WTC11 (cell line): ENCODE data around the gene OLFML3. TPM values are rescaled to one million over a fixed set of nuclear protein-coding genes. Genes with fewer than 3 reads are reported as not detected.

Experiments
- ATAC-seq: fragments of 200-7000 bp; cut with Tn5 transposase; 2 replicates; pipeline ENCODE4 v1.10.0; 2021; ENCODE audit warnings: mild to moderate bottlenecking, moderate library complexity
- CTCF ChIA-PET: fragments of 300-600 bp; sonication (Branson Sonifier 250); formaldehyde crosslinking; loops from one replicate; lab custom pipeline; 2021; ENCODE audit warnings: antibody characterized with exemption; lab: Charles Lee
- POLR2A ChIA-PET: fragments of 350-600 bp; sonication (Branson Sonifier 250); formaldehyde crosslinking; loops from one replicate; lab custom pipeline; 2021; ENCODE audit warnings: antibody characterized with exemption; lab: Charles Lee
- DNase-seq: peaks from one replicate; pipeline ENCODE4 v3.0.0; 2021; ENCODE audit warnings: low spot score
- H3K27ac Mint-ChIP-seq: 2 replicates; pipeline ENCODE4 v1.8.0; 2021; ENCODE audit warnings: mixed read lengths
- H3K27me3 Mint-ChIP-seq: 2 replicates; pipeline ENCODE4 v1.8.0; 2021; ENCODE audit warnings: low read depth, mild to moderate bottlenecking, moderate library complexity, mixed read lengths
- H3K36me3 Mint-ChIP-seq: 2 replicates; pipeline ENCODE4 v1.8.0; 2021; ENCODE audit warnings: mixed read lengths
- H3K4me1 Mint-ChIP-seq: 2 replicates; pipeline ENCODE4 v1.8.0; 2022; ENCODE audit warnings: mixed read lengths
- H3K4me3 Mint-ChIP-seq: 2 replicates; pipeline ENCODE4 v1.8.0; 2021; ENCODE audit warnings: mild to moderate bottlenecking, moderate library complexity, mixed read lengths
- H3K9me3 Mint-ChIP-seq: 2 replicates; pipeline ENCODE4 v1.8.0; 2021; ENCODE audit warnings: mixed read lengths
- ATF1 ChIP-seq: sonication (generic); formaldehyde crosslinking; IDR thresholded peaks from 2 replicates; pipeline ENCODE4 v1.8.1; 2023; ENCODE audit warnings: mild to moderate bottlenecking, moderate library complexity, missing genetic modification reagents
- CBFB ChIP-seq: sonication (generic); formaldehyde crosslinking; IDR thresholded peaks from 2 replicates; pipeline ENCODE4 v1.8.1; 2022; ENCODE audit warnings: mild to moderate bottlenecking, low read depth, missing genetic modification reagents
- CREB1 ChIP-seq: sonication (generic); formaldehyde crosslinking; IDR thresholded peaks from 2 replicates; pipeline ENCODE4 v1.8.0; 2023; ENCODE audit warnings: mild to moderate bottlenecking, missing genetic modification reagents
- EMX1 ChIP-seq: fragments of 250-450 bp; sonication (Bioruptor Pico); IDR thresholded peaks from 2 replicates; pipeline ENCODE4 v1.8.0; 2021; ENCODE audit warnings: mild to moderate bottlenecking
- GTF2I ChIP-seq: fragments of 250-450 bp; sonication (Bioruptor Pico); conservative IDR thresholded peaks from 2 replicates; pipeline ENCODE4 v1.4.0; 2021; ENCODE audit warnings: mild to moderate bottlenecking
- MXD4 ChIP-seq: fragments of 250-450 bp; sonication (Bioruptor Pico); IDR thresholded peaks from 2 replicates; pipeline ENCODE4 v1.8.0; 2021; ENCODE audit warnings: mild to moderate bottlenecking, moderate library complexity, borderline replicate concordance
- NFATC4 ChIP-seq: fragments of 250-450 bp; sonication (Bioruptor Pico); IDR thresholded peaks from 2 replicates; pipeline ENCODE4 v1.9.0; 2021; ENCODE audit warnings: mild to moderate bottlenecking
- NR2C2 ChIP-seq: sonication (generic); formaldehyde crosslinking; IDR thresholded peaks from 2 replicates; pipeline ENCODE4 v1.8.0; 2022; ENCODE audit warnings: mild to moderate bottlenecking, missing genetic modification reagents
- OVOL2 ChIP-seq: fragments of 250-450 bp; sonication (Bioruptor Pico); IDR thresholded peaks from 2 replicates; pipeline ENCODE4 v1.9.0; 2021; ENCODE audit warnings: mild to moderate bottlenecking, borderline replicate concordance
- SMAD3 ChIP-seq: sonication (generic); formaldehyde crosslinking; IDR thresholded peaks from 2 replicates; pipeline ENCODE4 v1.8.0; 2022; ENCODE audit warnings: missing genetic modification reagents, mild to moderate bottlenecking, borderline replicate concordance
- TP53 ChIP-seq: sonication (generic); formaldehyde crosslinking; IDR thresholded peaks from 2 replicates; pipeline ENCODE4 v1.8.1; 2023; ENCODE audit warnings: mild to moderate bottlenecking, missing genetic modification reagents
- ZNF219 ChIP-seq: sonication (generic); formaldehyde crosslinking; IDR thresholded peaks from 2 replicates; pipeline ENCODE4 v1.8.0; 2023; ENCODE audit warnings: missing genetic modification reagents, mild to moderate bottlenecking, borderline replicate concordance
- ZNF263 ChIP-seq: sonication (generic); formaldehyde crosslinking; IDR thresholded peaks from 2 replicates; pipeline ENCODE4 v1.8.1; 2022; ENCODE audit warnings: low read depth, mild to moderate bottlenecking, moderate library complexity, missing genetic modification reagents
- total RNA-seq: library from RNA; stranded (reverse); gene quantifications from 3 replicates; pipeline ENCODE4 v1.2.3, GENCODE V29; 2021
- TF ChIP-seq, protein P1 (sequence below): sonication (generic); formaldehyde crosslinking; IDR thresholded peaks from 2 replicates; pipeline ENCODE4 v1.8.1; 2022; ENCODE audit warnings: missing genetic modification reagents, borderline replicate concordance
- TF ChIP-seq, protein P2 (sequence below): sonication (generic); formaldehyde crosslinking; IDR thresholded peaks from 2 replicates; pipeline ENCODE4 v1.8.1; 2023; ENCODE audit warnings: mild to moderate bottlenecking, moderate library complexity, missing genetic modification reagents
- TF ChIP-seq, protein P3 (sequence below): sonication (generic); formaldehyde crosslinking; IDR thresholded peaks from 2 replicates; pipeline ENCODE4 v1.8.1; 2022; ENCODE audit warnings: low read depth, mild to moderate bottlenecking, moderate library complexity, missing genetic modification reagents, borderline replicate concordance
- TF ChIP-seq, protein P4 (sequence below): fragments of 250-450 bp; sonication (Bioruptor Pico); IDR thresholded peaks from 2 replicates; pipeline ENCODE4 v1.9.0; 2021; ENCODE audit warnings: moderate library complexity, mild to moderate bottlenecking, inconsistent platforms, borderline replicate concordance
- TF ChIP-seq, protein P5 (sequence below): fragments of 250-450 bp; sonication (Bioruptor Pico); conservative IDR thresholded peaks from 2 replicates; pipeline ENCODE4 v1.9.0; 2021; ENCODE audit warnings: mild to moderate bottlenecking
- TF ChIP-seq, protein P6 (sequence below): sonication (generic); formaldehyde crosslinking; IDR thresholded peaks from 2 replicates; pipeline ENCODE4 v1.8.1; 2022; ENCODE audit warnings: mild to moderate bottlenecking, missing genetic modification reagents, moderate library complexity, borderline replicate concordance

OLFML3 gene
- total RNA-seq, 1 experiment from 2014 or later, result 65.8 TPM

DNA sequence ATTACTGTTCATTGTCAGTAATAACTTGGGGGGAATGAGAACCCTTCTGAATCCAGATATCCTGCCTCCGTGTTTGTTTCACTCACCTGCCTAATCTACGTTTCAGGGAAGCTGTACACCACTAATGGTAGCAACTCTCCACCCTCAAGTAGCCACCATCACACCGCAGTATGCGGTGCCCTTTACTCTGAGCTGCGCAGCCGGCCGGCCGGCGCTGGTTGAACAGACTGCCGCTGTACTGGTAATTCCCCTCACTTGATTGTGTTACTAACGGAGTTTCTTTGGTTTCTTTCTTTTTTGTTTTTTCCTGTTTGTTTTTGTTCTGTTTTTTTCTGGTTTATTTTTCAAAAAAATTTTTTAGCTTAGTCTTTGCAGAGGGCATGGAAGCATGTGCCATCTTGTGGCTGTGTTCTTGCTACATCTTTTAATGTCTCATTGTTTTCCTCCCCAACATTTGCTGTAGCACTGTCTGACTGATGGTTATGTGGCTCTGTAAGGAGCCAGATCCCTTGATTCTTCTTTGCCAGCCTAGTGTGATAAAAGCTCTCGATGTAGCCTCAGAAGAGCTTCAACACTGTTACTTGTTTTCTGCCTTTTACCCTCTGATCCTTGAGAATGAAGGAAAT lies 15.9 kb upstream of the OLFML3 start:
- ChIA-PET POLR2A (no interaction called here), CTCF (interaction anchor here (0.5 to 2.4 kb wide), 12 partner anchors 13 to 371 kb away, joined by 3 to 13 read pairs (median 4); partner anchors contain the start of genes AP4B1 and OLFML3)
- H3K36me3 Mint-ChIP-seq, result peaks cover 52% of the 10 kb centered on the region
- TF ChIP-seq OVOL2 (CRISPR knock-in tag), result no peak
- TF ChIP-seq, protein P1, sequence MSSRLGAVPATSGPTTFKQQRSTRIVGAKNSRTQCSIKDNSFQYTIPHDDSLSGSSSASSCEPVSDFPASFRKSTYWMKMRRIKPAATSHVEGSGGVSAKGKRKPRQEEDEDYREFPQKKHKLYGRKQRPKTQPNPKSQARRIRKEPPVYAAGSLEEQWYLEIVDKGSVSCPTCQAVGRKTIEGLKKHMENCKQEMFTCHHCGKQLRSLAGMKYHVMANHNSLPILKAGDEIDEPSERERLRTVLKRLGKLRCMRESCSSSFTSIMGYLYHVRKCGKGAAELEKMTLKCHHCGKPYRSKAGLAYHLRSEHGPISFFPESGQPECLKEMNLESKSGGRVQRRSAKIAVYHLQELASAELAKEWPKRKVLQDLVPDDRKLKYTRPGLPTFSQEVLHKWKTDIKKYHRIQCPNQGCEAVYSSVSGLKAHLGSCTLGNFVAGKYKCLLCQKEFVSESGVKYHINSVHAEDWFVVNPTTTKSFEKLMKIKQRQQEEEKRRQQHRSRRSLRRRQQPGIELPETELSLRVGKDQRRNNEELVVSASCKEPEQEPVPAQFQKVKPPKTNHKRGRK (CRISPR knock-in tag), result no peak
- TF ChIP-seq, protein P2, sequence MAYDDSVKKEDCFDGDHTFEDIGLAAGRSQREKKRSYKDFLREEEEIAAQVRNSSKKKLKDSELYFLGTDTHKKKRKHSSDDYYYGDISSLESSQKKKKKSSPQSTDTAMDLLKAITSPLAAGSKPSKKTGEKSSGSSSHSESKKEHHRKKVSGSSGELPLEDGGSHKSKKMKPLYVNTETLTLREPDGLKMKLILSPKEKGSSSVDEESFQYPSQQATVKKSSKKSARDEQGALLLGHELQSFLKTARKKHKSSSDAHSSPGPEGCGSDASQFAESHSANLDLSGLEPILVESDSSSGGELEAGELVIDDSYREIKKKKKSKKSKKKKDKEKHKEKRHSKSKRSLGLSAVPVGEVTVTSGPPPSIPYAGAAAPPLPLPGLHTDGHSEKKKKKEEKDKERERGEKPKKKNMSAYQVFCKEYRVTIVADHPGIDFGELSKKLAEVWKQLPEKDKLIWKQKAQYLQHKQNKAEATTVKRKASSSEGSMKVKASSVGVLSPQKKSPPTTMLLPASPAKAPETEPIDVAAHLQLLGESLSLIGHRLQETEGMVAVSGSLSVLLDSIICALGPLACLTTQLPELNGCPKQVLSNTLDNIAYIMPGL, result no peak
- TF ChIP-seq EMX1 (CRISPR knock-in tag), result no peak
- TF ChIP-seq ZNF263, result no peak
- TF ChIP-seq, protein P3, sequence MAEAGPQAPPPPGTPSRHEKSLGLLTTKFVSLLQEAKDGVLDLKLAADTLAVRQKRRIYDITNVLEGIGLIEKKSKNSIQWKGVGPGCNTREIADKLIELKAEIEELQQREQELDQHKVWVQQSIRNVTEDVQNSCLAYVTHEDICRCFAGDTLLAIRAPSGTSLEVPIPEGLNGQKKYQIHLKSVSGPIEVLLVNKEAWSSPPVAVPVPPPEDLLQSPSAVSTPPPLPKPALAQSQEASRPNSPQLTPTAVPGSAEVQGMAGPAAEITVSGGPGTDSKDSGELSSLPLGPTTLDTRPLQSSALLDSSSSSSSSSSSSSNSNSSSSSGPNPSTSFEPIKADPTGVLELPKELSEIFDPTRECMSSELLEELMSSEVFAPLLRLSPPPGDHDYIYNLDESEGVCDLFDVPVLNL, result no peak
- no peak for TF ChIP-seq MXD4 (CRISPR knock-in tag)
- no peak for TF ChIP-seq TP53 (CRISPR knock-in tag)
- no peak for TF ChIP-seq ZNF219 (CRISPR knock-in tag)
- TF ChIP-seq, protein P4, sequence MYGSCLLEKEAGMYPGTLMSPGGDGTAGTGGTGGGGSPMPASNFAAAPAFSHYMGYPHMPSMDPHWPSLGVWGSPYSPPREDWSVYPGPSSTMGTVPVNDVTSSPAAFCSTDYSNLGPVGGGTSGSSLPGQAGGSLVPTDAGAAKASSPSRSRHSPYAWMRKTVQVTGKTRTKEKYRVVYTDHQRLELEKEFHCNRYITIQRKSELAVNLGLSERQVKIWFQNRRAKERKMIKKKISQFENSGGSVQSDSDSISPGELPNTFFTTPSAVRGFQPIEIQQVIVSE (CRISPR knock-in tag), result no peak
- no peak for TF ChIP-seq SMAD3 (CRISPR knock-in tag)
- TF ChIP-seq, protein P5, sequence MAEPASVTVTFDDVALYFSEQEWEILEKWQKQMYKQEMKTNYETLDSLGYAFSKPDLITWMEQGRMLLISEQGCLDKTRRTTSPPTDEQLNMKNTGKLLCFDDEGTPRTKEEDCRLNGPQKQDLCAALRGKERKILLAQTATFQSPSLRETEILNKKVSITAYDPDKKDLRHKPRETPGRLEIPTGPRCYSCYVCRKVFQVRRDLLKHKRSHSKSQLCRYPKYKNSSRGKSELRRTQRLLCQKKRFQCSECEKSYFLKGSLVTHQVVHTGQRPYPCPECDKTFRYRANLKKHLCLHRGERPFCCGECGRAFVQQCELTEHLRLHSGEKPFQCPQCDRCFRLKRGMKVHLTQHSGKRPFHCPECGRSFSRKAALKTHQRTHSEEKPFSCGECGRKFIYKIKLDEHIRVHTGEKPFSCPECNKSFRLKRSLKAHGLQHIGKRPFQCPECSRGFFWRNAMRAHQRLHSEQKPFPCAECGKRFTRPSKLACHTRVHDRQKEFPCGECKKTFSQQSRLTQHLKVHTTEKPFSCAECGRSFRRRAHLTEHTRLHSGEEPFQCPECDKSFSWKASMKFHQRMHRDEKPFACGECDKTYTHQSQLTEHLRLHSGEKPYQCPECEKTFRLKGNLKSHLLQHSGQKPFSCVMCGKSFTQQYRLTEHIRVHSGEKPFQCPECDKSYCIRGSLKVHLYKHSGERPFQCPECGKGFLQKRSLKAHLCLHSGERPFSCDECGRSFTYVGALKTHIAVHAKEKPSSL (CRISPR knock-in tag), result no peak
- no peak for TF ChIP-seq CBFB (CRISPR knock-in tag)
- no peak for TF ChIP-seq NFATC4 (CRISPR knock-in tag)
- no peak for TF ChIP-seq ATF1 (CRISPR knock-in tag)
- TF ChIP-seq NR2C2, result no peak
- TF ChIP-seq, protein P6, sequence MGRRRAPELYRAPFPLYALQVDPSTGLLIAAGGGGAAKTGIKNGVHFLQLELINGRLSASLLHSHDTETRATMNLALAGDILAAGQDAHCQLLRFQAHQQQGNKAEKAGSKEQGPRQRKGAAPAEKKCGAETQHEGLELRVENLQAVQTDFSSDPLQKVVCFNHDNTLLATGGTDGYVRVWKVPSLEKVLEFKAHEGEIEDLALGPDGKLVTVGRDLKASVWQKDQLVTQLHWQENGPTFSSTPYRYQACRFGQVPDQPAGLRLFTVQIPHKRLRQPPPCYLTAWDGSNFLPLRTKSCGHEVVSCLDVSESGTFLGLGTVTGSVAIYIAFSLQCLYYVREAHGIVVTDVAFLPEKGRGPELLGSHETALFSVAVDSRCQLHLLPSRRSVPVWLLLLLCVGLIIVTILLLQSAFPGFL (CRISPR knock-in tag), result no peak
- no peak for TF ChIP-seq GTF2I (CRISPR knock-in tag)
- TF ChIP-seq CREB1 (CRISPR knock-in tag), result no peak
- ATAC-seq, result no peak
- H3K27me3 Mint-ChIP-seq, result no peaks in the 10 kb centered on the region
- no peak overlapping the region for H3K4me3 Mint-ChIP-seq
- H3K9me3 Mint-ChIP-seq, result no peaks in the 10 kb centered on the region
- peaks cover 12% of the 10 kb centered on the region for H3K4me1 Mint-ChIP-seq
- H3K27ac Mint-ChIP-seq, result no peak overlapping the region
- DNase-seq, result no peak
